ENCODE results near the gene MEIG1. TPM values are rescaled to one million over a fixed set of nuclear protein-coding genes. Genes with fewer than 3 reads are reported as not detected.

MEIG1 gene
- total RNA-seq, 4 donors from 2014 or later: not detected

- H3K4me1 ChIP-seq: no peaks in the 10 kb centered on the region
- TF ChIP-seq EP300 (IDR thresholded peaks at IDR 0.05) (no peak), POLR2AphosphoS5 (IDR thresholded peaks at IDR 0.05) (no peak)
- peaks cover 4 to 90% of the 10 kb centered on the region in 2 donors for H3K36me3 ChIP-seq
- WGBS, 2 donors (ENCODE audit: low coverage in 1 of 2): 90 to 98% methylated on average over 2 to 3 of the region's 3 CpGs
- no peak overlapping the region for H3K27ac ChIP-seq
- ATAC-seq: no peak
- no peak overlapping the region for H3K4me3 ChIP-seq
- H3K27me3 ChIP-seq: no peaks in the 10 kb centered on the region
- H3K9me3 ChIP-seq: peaks cover 0 to 25% (median 0%) of the 10 kb centered on the region in 3 donors
Observed at GRCh38 chr10:14917827-14918226, 41.4 kb upstream of the MEIG1 start.

GRCh38 chr10:14918964-14919363 is 40.2 kb upstream of the MEIG1 start:
- ATAC-seq: no peak

GRCh38 chr10:14924013-14924412 is 35.2 kb upstream of the MEIG1 start:
- TF ChIP-seq POLR2AphosphoS5 (IDR thresholded peaks at IDR 0.05): no peak
- TF ChIP-seq POLR2A (IDR thresholded peaks at IDR 0.05): no peak
- no peak for TF ChIP-seq EP300 (IDR thresholded peaks at IDR 0.05)
- no peak for TF ChIP-seq CTCF (IDR thresholded peaks at IDR 0.05)
- no peaks in the 10 kb centered on the region for H3K27me3 ChIP-seq
- no peak overlapping the region for H3K4me3 ChIP-seq
- WGBS, 2 donors (ENCODE audit: low coverage in 1 of 2): 90 to 94% methylated on average over 5 to 7 of the region's 7 CpGs
- H3K9me3 ChIP-seq: no peaks in the 10 kb centered on the region
- H3K27ac ChIP-seq: no peak overlapping the region
- no peak for ATAC-seq
- H3K4me1 ChIP-seq: no peaks in the 10 kb centered on the region
- peaks cover 4 to 100% of the 10 kb centered on the region in 2 donors for H3K36me3 ChIP-seq

More at GRCh38 chr10:14918964-14919363, 40.2 kb upstream of the MEIG1 start:
- Histone ChIP-seq H3K4me1 (no peaks in the 10 kb centered on the region), H3K27ac (no peak overlapping the region), H3K9me3 (peaks cover 0 to 25% (median 0%) of the 10 kb centered on the region in 3 donors), H3K36me3 (peaks cover 4 to 94% of the 10 kb centered on the region in 2 donors), H3K4me3 (no peak overlapping the region), H3K27me3 (no peaks in the 10 kb centered on the region)
- 89 to 95% methylated on average over 3 of the region's 3 CpGs for WGBS, 2 donors (ENCODE audit: low coverage in 1 of 2)
- TF ChIP-seq POLR2A (IDR thresholded peaks at IDR 0.05) (no peak), CTCF (IDR thresholded peaks at IDR 0.05) (no peak), POLR2AphosphoS5 (IDR thresholded peaks at IDR 0.05) (no peak), EP300 (IDR thresholded peaks at IDR 0.05) (no peak)

- H3K27me3 ChIP-seq: no peaks in the 10 kb centered on the region
- H3K36me3 ChIP-seq: peaks cover 0 to 100% of the 10 kb centered on the region in 2 donors
- no peak overlapping the region for H3K27ac ChIP-seq
- TF ChIP-seq POLR2AphosphoS5 (IDR thresholded peaks at IDR 0.05) (no peak), CTCF (IDR thresholded peaks at IDR 0.05) (no peak), EP300 (IDR thresholded peaks at IDR 0.05) (no peak), POLR2A (IDR thresholded peaks at IDR 0.05) (no peak)
- WGBS, 2 donors (ENCODE audit: low coverage in 1 of 2): 90 to 92% methylated on average over 2 of the region's 2 CpGs
- no peaks in the 10 kb centered on the region for H3K9me3 ChIP-seq
- H3K4me3 ChIP-seq: no peak overlapping the region
- no peaks in the 10 kb centered on the region for H3K4me1 ChIP-seq
- ATAC-seq: no peak
Observed at GRCh38 chr10:14925268-14925667, 33.9 kb upstream of the MEIG1 start.

- TF ChIP-seq POLR2AphosphoS5 (IDR thresholded peaks at IDR 0.05) (no peak), POLR2A (IDR thresholded peaks at IDR 0.05) (no peak)
- Histone ChIP-seq H3K4me3 (no peak overlapping the region), H3K4me1 (no peaks in the 10 kb centered on the region), H3K36me3 (peaks cover 0 to 100% of the 10 kb centered on the region in 2 donors), H3K9me3 (no peaks in the 10 kb centered on the region), H3K27me3 (no peaks in the 10 kb centered on the region), H3K27ac (no peak overlapping the region)
- no peak for ATAC-seq
- WGBS, 2 donors (ENCODE audit: low coverage in 1 of 2): 92% methylated on average over 4 of the region's 8 CpGs; no CpG with 5 or more reads in 1 of the 2 donors
Observed at GRCh38 chr10:14926061-14926470, 33.1 kb upstream of the MEIG1 start.

- Histone ChIP-seq H3K4me1 (no peaks in the 10 kb centered on the region), H3K27ac (no peak overlapping the region), H3K9me3 (no peaks in the 10 kb centered on the region), H3K4me3 (no peak overlapping the region), H3K27me3 (no peaks in the 10 kb centered on the region), H3K36me3 (peaks cover 0 to 100% of the 10 kb centered on the region in 2 donors)
- 96 to 97% methylated on average over 12 to 13 of the region's 13 CpGs for WGBS, 2 donors (ENCODE audit: low coverage in 1 of 2)
- ATAC-seq: no peak
- TF ChIP-seq EP300 (IDR thresholded peaks at IDR 0.05): no peak
- TF ChIP-seq POLR2AphosphoS5 (IDR thresholded peaks at IDR 0.05): no peak
- TF ChIP-seq CTCF (IDR thresholded peaks at IDR 0.05): no peak
- no peak for TF ChIP-seq POLR2A (IDR thresholded peaks at IDR 0.05)
Observed at GRCh38 chr10:14926722-14927416, 32.3 kb upstream of the MEIG1 start.
